ENCODE results near the gene UBE2E2.

Gene UBE2E2

GRCh38 chr3:23272820-23273219, 69.7 kb downstream of the UBE2E2 start:
- Histone ChIP-seq H3K4me1 (ENCODE audit: insufficient read depth, insufficient read length) (no peaks in the 10 kb centered on the region), H3K36me3 (ENCODE audit: insufficient read depth, insufficient read length, low read length) (peaks cover 6% of the 10 kb centered on the region), H3K9ac (ENCODE audit: insufficient read length, low read depth) (no peak overlapping the region), H3K9me3 (ENCODE audit: insufficient read depth, low read length) (peaks cover 34% of the 10 kb centered on the region), H3K27me3 (ENCODE audit: insufficient read depth, insufficient read length) (no peaks in the 10 kb centered on the region), H3K4me3 (ENCODE audit: insufficient read length, low read depth) (no peak overlapping the region)
- no peak for TF ChIP-seq ZNF274 (IDR thresholded peaks at IDR 0.05; ENCODE audit: low read depth, low read length)
- TF ChIP-seq SUZ12 (IDR thresholded peaks at IDR 0.05; ENCODE audit: extremely low read depth, insufficient read depth, insufficient read length): no peak
- no peak for TF ChIP-seq YY1 (IDR thresholded peaks at IDR 0.05; ENCODE audit: insufficient read depth, insufficient read length)
- DNase-seq (ENCODE audit: low read depth, low spot score): no peak

- peaks cover 30% of the 10 kb centered on the region for H3K9me3 ChIP-seq (ENCODE audit: insufficient read depth, low read length)
- H3K4me3 ChIP-seq (ENCODE audit: insufficient read length, low read depth): no peak overlapping the region
- no peaks in the 10 kb centered on the region for H3K27me3 ChIP-seq (ENCODE audit: insufficient read depth, insufficient read length)
- TF ChIP-seq ZNF274 (IDR thresholded peaks at IDR 0.05; ENCODE audit: low read depth, low read length): no peak
- no peak for TF ChIP-seq YY1 (IDR thresholded peaks at IDR 0.05; ENCODE audit: insufficient read depth, insufficient read length)
- H3K4me1 ChIP-seq (ENCODE audit: insufficient read depth, insufficient read length): no peaks in the 10 kb centered on the region
- H3K36me3 ChIP-seq (ENCODE audit: insufficient read depth, insufficient read length, low read length): peaks cover 6% of the 10 kb centered on the region
- H3K9ac ChIP-seq (ENCODE audit: insufficient read length, low read depth): no peak overlapping the region
- no peak for DNase-seq (ENCODE audit: low read depth, low spot score)
Measured at GRCh38 chr3:23275061-23275460, 71.9 kb downstream of the UBE2E2 start.

- H3K9ac ChIP-seq (ENCODE audit: insufficient read length, low read depth): no peak overlapping the region
- H3K4me3 ChIP-seq (ENCODE audit: insufficient read length, low read depth): no peak overlapping the region
- peaks cover 23% of the 10 kb centered on the region for H3K9me3 ChIP-seq (ENCODE audit: insufficient read depth, low read length)
- TF ChIP-seq SUZ12 (IDR thresholded peaks at IDR 0.05; ENCODE audit: extremely low read depth, insufficient read depth, insufficient read length) (no peak), YY1 (IDR thresholded peaks at IDR 0.05; ENCODE audit: insufficient read depth, insufficient read length) (no peak), ZNF274 (IDR thresholded peaks at IDR 0.05; ENCODE audit: low read depth, low read length) (no peak)
- peaks cover 6% of the 10 kb centered on the region for H3K36me3 ChIP-seq (ENCODE audit: insufficient read depth, insufficient read length, low read length)
- no peaks in the 10 kb centered on the region for H3K27me3 ChIP-seq (ENCODE audit: insufficient read depth, insufficient read length)
- H3K4me1 ChIP-seq (ENCODE audit: insufficient read depth, insufficient read length): no peaks in the 10 kb centered on the region
- no peak for DNase-seq (ENCODE audit: low read depth, low spot score)
Measured at GRCh38 chr3:23275814-23276213, 72.7 kb downstream of the UBE2E2 start.

- DNase-seq (ENCODE audit: low read depth, low spot score): no peak
- H3K9me3 ChIP-seq (ENCODE audit: insufficient read depth, low read length): peaks cover 10% of the 10 kb centered on the region; the same call in 1 of the 2 replicates
- no peaks in the 10 kb centered on the region for H3K27me3 ChIP-seq (ENCODE audit: insufficient read depth, insufficient read length)
- TF ChIP-seq ZNF274 (IDR thresholded peaks at IDR 0.05; ENCODE audit: low read depth, low read length) (no peak), SUZ12 (IDR thresholded peaks at IDR 0.05; ENCODE audit: extremely low read depth, insufficient read depth, insufficient read length) (no peak), YY1 (IDR thresholded peaks at IDR 0.05; ENCODE audit: insufficient read depth, insufficient read length) (no peak)
- H3K36me3 ChIP-seq (ENCODE audit: insufficient read depth, insufficient read length, low read length): no peaks in the 10 kb centered on the region
- no peak overlapping the region for H3K4me3 ChIP-seq (ENCODE audit: insufficient read length, low read depth)
- no peak overlapping the region for H3K9ac ChIP-seq (ENCODE audit: insufficient read length, low read depth)
- H3K4me1 ChIP-seq (ENCODE audit: insufficient read depth, insufficient read length): no peaks in the 10 kb centered on the region
Measured at GRCh38 chr3:23276913-23277658, 74.0 kb downstream of the UBE2E2 start.

- Histone ChIP-seq H3K9ac (ENCODE audit: insufficient read length, low read depth) (no peak overlapping the region), H3K27me3 (ENCODE audit: insufficient read depth, insufficient read length) (no peaks in the 10 kb centered on the region), H3K4me1 (ENCODE audit: insufficient read depth, insufficient read length) (no peaks in the 10 kb centered on the region), H3K9me3 (ENCODE audit: insufficient read depth, low read length) (peaks cover 4% of the 10 kb centered on the region; the same call in 1 of the 2 replicates), H3K4me3 (ENCODE audit: insufficient read length, low read depth) (no peak overlapping the region), H3K36me3 (ENCODE audit: insufficient read depth, insufficient read length, low read length) (no peaks in the 10 kb centered on the region)
- TF ChIP-seq SUZ12 (IDR thresholded peaks at IDR 0.05; ENCODE audit: extremely low read depth, insufficient read depth, insufficient read length) (no peak), ZNF274 (IDR thresholded peaks at IDR 0.05; ENCODE audit: low read depth, low read length) (no peak), YY1 (IDR thresholded peaks at IDR 0.05; ENCODE audit: insufficient read depth, insufficient read length) (no peak)
- no peak for DNase-seq (ENCODE audit: low read depth, low spot score)
Measured at GRCh38 chr3:23277688-23278087, 74.6 kb downstream of the UBE2E2 start.

GRCh38 chr3:23283625-23284024, 80.5 kb downstream of the UBE2E2 start:
- no peak for DNase-seq (ENCODE audit: low read depth, low spot score)
- no peak overlapping the region for H3K9ac ChIP-seq (ENCODE audit: insufficient read length, low read depth)
- no peaks in the 10 kb centered on the region for H3K36me3 ChIP-seq (ENCODE audit: insufficient read depth, insufficient read length, low read length)
- no peak overlapping the region for H3K4me3 ChIP-seq (ENCODE audit: insufficient read length, low read depth)
- no peaks in the 10 kb centered on the region; the same call in 1 of the 2 replicates for H3K9me3 ChIP-seq (ENCODE audit: insufficient read depth, low read length)
- H3K4me1 ChIP-seq (ENCODE audit: insufficient read depth, insufficient read length): no peaks in the 10 kb centered on the region
- no peaks in the 10 kb centered on the region for H3K27me3 ChIP-seq (ENCODE audit: insufficient read depth, insufficient read length)
- TF ChIP-seq YY1 (IDR thresholded peaks at IDR 0.05; ENCODE audit: insufficient read depth, insufficient read length) (no peak), ZNF274 (IDR thresholded peaks at IDR 0.05; ENCODE audit: low read depth, low read length) (no peak), SUZ12 (IDR thresholded peaks at IDR 0.05; ENCODE audit: extremely low read depth, insufficient read depth, insufficient read length) (no peak)

GRCh38 chr3:23288286-23288685, 85.2 kb downstream of the UBE2E2 start:
- no peaks in the 10 kb centered on the region; the same call in 1 of the 2 replicates for H3K9me3 ChIP-seq (ENCODE audit: insufficient read depth, low read length)
- TF ChIP-seq ZNF274 (IDR thresholded peaks at IDR 0.05; ENCODE audit: low read depth, low read length) (no peak), SUZ12 (IDR thresholded peaks at IDR 0.05; ENCODE audit: extremely low read depth, insufficient read depth, insufficient read length) (no peak), YY1 (IDR thresholded peaks at IDR 0.05; ENCODE audit: insufficient read depth, insufficient read length) (no peak)
- no peak for DNase-seq (ENCODE audit: low read depth, low spot score)
- H3K36me3 ChIP-seq (ENCODE audit: insufficient read depth, insufficient read length, low read length): no peaks in the 10 kb centered on the region
- no peak overlapping the region for H3K4me3 ChIP-seq (ENCODE audit: insufficient read length, low read depth)
- no peaks in the 10 kb centered on the region for H3K4me1 ChIP-seq (ENCODE audit: insufficient read depth, insufficient read length)
- H3K9ac ChIP-seq (ENCODE audit: insufficient read length, low read depth): no peak overlapping the region
- no peaks in the 10 kb centered on the region for H3K27me3 ChIP-seq (ENCODE audit: insufficient read depth, insufficient read length)

All from NT2/D1 (cell line).